GM23338 (cell line): ENCODE measurements around the gene EXOC6.

Source experiments
- EZH2 ChIP-seq: fragments of 200-600 bp; sonication (generic); IDR thresholded peaks from one replicate; pipeline ENCODE4 v1.8.0; 2017; ENCODE audit warnings: antibody characterized with exemption, mild to moderate bottlenecking, low read depth; ENCODE audit not compliant: unreplicated experiment
- EZH2phosphoT487 ChIP-seq: fragments of 200-600 bp; sonication (generic); IDR thresholded peaks from one replicate; pipeline ENCODE4 v1.8.1; 2018; ENCODE audit warnings: antibody characterized with exemption; ENCODE audit not compliant: unreplicated experiment
- JUNB ChIP-seq: IDR thresholded peaks from one replicate; pipeline ENCODE4 v1.6.1; 2016; ENCODE audit warnings: antibody characterized with exemption; ENCODE audit not compliant: unreplicated experiment
- POLR2AphosphoS5 ChIP-seq: IDR thresholded peaks from 2 replicates; pipeline ENCODE4 v1.6.1; 2016; ENCODE audit warnings: antibody characterized with exemption, low read depth
- STAT1 ChIP-seq: IDR thresholded peaks from one replicate; pipeline ENCODE4 v1.6.1; 2016; ENCODE audit warnings: antibody characterized with exemption; ENCODE audit not compliant: unreplicated experiment
- ZNF331 ChIP-seq: fragments of 250-450 bp; sonication (Bioruptor Pico); IDR thresholded peaks from 2 replicates; pipeline ENCODE4 v1.5.0; 2020; ENCODE audit warnings: low read depth, mild to moderate bottlenecking, moderate library complexity
- TF ChIP-seq, protein P1 (sequence below), 2 experiments: fragments of 200-600 bp in 1 of 2; sonication (generic) in 1 of 2; conservative IDR thresholded peaks; 2 replicates each; pipeline versions ENCODE4 v1.5.1 to v1.6.1; 2016 to 2017; ENCODE audit warnings: antibody characterized with exemption in 2 of 2, low read depth in 2 of 2, mild to moderate bottlenecking in 2 of 2, moderate library complexity in 1 of 2
- TF ChIP-seq, protein P2 (sequence below): IDR thresholded peaks from one replicate; pipeline ENCODE4 v1.6.1; 2018; ENCODE audit warnings: antibody characterized with exemption; ENCODE audit not compliant: unreplicated experiment

DNA sequence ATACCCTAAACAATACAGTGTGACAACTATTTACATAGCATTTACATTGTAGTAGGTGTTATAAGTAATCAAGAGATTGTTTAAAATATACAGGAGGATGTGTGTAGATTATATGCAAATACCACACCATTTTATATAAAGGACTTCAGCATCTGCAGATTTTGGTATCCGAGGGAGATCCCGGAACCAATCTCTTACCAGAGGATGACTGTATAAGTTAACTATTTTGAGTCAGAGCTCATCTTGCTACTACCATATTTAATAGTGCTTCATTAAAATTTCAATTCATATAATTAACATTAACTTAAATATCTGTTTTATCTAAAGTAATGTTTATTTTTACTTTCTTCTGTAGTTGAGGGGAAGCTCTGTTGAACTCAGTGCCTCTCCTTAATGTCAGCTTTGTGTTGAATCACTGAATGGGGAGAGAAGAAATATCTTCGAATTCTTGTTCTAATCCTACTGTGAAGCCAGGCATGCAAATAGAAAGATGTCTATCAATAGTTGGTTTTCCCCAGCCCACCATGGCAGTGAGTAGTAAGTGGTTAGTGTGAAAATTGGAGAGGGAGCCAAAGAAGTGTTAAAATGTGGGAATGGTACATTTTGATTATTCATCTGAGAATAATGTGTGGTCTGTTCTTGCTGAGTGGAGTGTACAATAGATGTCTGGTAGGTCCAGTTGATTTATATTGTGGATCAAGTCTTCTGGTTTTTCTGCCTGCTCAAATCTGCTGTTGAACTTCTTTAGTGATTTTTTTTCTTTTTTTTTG, 122.2 kb downstream of the EXOC6 start:
- TF ChIP-seq, protein P1, sequence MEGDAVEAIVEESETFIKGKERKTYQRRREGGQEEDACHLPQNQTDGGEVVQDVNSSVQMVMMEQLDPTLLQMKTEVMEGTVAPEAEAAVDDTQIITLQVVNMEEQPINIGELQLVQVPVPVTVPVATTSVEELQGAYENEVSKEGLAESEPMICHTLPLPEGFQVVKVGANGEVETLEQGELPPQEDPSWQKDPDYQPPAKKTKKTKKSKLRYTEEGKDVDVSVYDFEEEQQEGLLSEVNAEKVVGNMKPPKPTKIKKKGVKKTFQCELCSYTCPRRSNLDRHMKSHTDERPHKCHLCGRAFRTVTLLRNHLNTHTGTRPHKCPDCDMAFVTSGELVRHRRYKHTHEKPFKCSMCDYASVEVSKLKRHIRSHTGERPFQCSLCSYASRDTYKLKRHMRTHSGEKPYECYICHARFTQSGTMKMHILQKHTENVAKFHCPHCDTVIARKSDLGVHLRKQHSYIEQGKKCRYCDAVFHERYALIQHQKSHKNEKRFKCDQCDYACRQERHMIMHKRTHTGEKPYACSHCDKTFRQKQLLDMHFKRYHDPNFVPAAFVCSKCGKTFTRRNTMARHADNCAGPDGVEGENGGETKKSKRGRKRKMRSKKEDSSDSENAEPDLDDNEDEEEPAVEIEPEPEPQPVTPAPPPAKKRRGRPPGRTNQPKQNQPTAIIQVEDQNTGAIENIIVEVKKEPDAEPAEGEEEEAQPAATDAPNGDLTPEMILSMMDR (conservative IDR thresholded peaks at IDR 0.05; ENCODE audit: low read depth in 2 of 2), result no peak
- no peak for TF ChIP-seq EZH2phosphoT487
- TF ChIP-seq, protein P2, sequence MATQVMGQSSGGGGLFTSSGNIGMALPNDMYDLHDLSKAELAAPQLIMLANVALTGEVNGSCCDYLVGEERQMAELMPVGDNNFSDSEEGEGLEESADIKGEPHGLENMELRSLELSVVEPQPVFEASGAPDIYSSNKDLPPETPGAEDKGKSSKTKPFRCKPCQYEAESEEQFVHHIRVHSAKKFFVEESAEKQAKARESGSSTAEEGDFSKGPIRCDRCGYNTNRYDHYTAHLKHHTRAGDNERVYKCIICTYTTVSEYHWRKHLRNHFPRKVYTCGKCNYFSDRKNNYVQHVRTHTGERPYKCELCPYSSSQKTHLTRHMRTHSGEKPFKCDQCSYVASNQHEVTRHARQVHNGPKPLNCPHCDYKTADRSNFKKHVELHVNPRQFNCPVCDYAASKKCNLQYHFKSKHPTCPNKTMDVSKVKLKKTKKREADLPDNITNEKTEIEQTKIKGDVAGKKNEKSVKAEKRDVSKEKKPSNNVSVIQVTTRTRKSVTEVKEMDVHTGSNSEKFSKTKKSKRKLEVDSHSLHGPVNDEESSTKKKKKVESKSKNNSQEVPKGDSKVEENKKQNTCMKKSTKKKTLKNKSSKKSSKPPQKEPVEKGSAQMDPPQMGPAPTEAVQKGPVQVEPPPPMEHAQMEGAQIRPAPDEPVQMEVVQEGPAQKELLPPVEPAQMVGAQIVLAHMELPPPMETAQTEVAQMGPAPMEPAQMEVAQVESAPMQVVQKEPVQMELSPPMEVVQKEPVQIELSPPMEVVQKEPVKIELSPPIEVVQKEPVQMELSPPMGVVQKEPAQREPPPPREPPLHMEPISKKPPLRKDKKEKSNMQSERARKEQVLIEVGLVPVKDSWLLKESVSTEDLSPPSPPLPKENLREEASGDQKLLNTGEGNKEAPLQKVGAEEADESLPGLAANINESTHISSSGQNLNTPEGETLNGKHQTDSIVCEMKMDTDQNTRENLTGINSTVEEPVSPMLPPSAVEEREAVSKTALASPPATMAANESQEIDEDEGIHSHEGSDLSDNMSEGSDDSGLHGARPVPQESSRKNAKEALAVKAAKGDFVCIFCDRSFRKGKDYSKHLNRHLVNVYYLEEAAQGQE, result no peak
- TF ChIP-seq ZNF331, result no peak
- TF ChIP-seq POLR2AphosphoS5, result no peak
- TF ChIP-seq JUNB, result no peak
- no peak for TF ChIP-seq EZH2
- TF ChIP-seq STAT1, result no peak
